GM10266 (cell line): ENCODE data around the gene WDR45.

Experiments used
- DNase-seq: peaks from one replicate; pipeline ENCODE4 v3.0.0; 2012; ENCODE audit errors: extremely low spot score
- CTCF ChIP-seq: IDR thresholded peaks from 2 replicates; pipeline ENCODE4 v1.5.1; 2012; ENCODE audit warnings: mild to moderate bottlenecking, low read depth; ENCODE audit not compliant: control insufficient read depth, insufficient read depth; ENCODE audit errors: missing control alignments

Gene WDR45

GRCh38 chrX:49102190-49102589, 22.5 kb upstream of the WDR45 start:
- no peak for TF ChIP-seq CTCF
- no peak for DNase-seq

DNA sequence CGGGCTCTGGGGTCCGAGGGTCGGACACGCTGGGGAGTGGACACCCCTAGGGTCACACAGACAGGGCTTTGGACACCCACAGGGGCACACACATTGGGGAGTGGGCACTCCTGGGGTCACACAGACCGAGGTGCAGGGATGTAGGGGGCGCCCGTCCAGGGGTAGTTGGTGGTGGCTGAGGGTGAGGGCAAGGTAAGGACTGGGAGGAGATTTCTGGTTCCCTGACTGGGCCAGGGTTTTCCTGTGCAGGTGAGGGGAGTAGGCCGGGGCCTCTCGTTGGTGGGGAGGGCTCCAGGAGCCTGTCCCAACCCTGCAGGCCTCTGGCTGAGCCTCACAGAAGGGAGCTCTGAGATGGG, 21.9 kb upstream of the WDR45 start:
- TF ChIP-seq CTCF, result no peak
- DNase-seq, result no peak

- no peak for TF ChIP-seq CTCF
- peak; percentile 95 for DNase-seq
Measured at GRCh38 chrX:49100704-49101628, 21.3 kb upstream of the WDR45 start.

DNA sequence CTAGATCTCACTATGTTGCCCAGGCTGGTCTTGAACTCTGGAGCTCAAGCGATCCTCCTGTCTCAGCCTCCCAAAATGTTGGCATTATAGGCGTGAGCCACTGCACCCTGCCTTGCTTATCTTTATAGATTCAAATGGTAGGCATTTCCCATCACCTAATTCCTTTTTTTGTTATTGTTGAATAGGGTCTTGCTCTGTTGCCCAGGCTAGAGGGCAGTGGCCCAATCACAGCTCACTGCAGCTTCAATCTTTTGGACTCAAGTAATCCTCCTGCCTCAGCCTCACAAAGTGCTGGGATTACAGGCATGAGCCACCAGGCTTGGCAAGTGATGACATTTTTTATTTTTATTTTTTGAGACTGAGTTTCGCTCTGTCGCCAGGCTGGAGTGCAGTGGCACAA, 16.7 kb upstream of the WDR45 start:
- no peak for DNase-seq
- no peak for TF ChIP-seq CTCF

DNA sequence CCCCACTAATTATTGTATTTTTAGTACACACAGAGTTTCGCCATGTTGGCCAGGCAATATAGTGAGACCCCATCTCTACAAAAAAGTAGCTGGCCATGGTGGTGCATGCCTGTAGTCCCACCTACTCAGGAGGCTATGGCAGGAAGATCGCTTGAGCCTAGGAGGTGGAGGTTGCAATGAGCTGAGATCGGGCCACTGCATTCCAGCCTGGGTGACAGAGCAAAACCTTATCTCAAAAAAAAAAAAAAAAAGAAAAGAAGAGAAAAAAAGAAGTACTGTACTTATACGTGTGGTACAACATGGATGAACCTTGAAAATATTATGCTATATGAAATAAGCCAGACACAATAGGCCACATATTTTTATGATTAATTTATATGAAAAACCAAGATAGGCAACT, 9.9 kb upstream of the WDR45 start:
- no peak for TF ChIP-seq CTCF
- DNase-seq, result no peak

DNA sequence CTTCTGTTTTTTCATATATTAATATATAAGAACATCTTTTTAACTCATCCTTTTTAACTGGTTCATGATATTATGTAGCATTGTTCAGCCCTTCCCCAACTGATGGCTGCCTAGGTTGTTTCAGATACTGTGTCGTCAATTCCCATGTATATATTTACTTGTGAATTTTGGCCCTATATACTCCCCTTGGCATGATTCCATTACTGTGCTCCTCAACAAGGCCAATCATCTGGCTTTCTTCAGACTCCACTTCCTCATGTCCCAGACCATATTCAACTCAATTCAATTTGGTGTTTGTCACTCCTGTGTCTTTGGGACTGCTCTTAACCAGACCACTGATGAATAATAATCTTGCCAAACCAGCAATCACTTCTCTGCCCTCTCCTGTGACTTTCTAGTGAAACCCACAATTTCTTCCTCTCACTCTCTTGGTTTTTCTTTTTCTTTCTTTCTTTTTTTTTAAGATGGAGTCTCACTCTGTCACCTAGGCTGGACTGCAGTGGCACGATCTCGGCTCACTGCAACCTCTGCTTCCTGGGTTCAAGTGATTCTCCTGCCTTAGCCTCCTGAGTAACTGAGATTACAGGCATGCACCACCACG, 2.7 kb upstream of the WDR45 start:
- TF ChIP-seq CTCF, result no peak
- DNase-seq, result no peak

- DNase-seq, result no peak
- no peak for TF ChIP-seq CTCF
Measured at GRCh38 chrX:49077941-49078340, 1.7 kb downstream of the WDR45 start.
